Stimulated activated naive B cell treated with anti-CD40 and anti-IgM and Interleukin-4, amounts not matched to agents 10 μg/mL and 1 μg/mL and 100 μg/mL, for 72 hours (primary cell): ENCODE measurements around the gene TMEM121.

ENCODE experiments used
- ATAC-seq, 2 donors: fragments of 150-1000 bp; cut with Tn5 transposase; replicated peaks; 2 replicates each; pipeline ENCODE4 v1.10.0; 2021; ENCODE audit warnings: moderate library complexity in 1 of 2
- DNase-seq: peaks from one replicate; pipeline ENCODE4 v3.0.0; 2021
- H3K27ac Mint-ChIP-seq: one replicate; pipeline ENCODE4 v1.8.0; 2022; ENCODE audit warnings: mild to moderate bottlenecking, mixed read lengths
- H3K27me3 Mint-ChIP-seq, 2 donors: one replicate each; pipeline ENCODE4 v1.8.0; 2022; ENCODE audit warnings: mixed read lengths in 2 of 2
- H3K36me3 Mint-ChIP-seq, 2 donors: one replicate each; pipeline ENCODE4 v1.8.0; 2022; ENCODE audit warnings: mixed read lengths in 2 of 2, mild to moderate bottlenecking in 1 of 2
- H3K4me1 Mint-ChIP-seq, 2 donors: one replicate each; pipeline ENCODE4 v1.8.0; 2022; ENCODE audit warnings: mixed read lengths in 2 of 2, mild to moderate bottlenecking in 1 of 2
- H3K4me3 Mint-ChIP-seq, 2 donors: one replicate each; pipeline ENCODE4 v1.8.0; 2022; ENCODE audit warnings: mild to moderate bottlenecking in 2 of 2, mixed read lengths in 2 of 2, moderate library complexity in 1 of 2
- H3K9me3 Mint-ChIP-seq, 2 donors: one replicate each; pipeline ENCODE4 v1.8.0; 2022; ENCODE audit warnings: mixed read lengths in 2 of 2, mild to moderate bottlenecking in 1 of 2

TMEM121 gene

DNA sequence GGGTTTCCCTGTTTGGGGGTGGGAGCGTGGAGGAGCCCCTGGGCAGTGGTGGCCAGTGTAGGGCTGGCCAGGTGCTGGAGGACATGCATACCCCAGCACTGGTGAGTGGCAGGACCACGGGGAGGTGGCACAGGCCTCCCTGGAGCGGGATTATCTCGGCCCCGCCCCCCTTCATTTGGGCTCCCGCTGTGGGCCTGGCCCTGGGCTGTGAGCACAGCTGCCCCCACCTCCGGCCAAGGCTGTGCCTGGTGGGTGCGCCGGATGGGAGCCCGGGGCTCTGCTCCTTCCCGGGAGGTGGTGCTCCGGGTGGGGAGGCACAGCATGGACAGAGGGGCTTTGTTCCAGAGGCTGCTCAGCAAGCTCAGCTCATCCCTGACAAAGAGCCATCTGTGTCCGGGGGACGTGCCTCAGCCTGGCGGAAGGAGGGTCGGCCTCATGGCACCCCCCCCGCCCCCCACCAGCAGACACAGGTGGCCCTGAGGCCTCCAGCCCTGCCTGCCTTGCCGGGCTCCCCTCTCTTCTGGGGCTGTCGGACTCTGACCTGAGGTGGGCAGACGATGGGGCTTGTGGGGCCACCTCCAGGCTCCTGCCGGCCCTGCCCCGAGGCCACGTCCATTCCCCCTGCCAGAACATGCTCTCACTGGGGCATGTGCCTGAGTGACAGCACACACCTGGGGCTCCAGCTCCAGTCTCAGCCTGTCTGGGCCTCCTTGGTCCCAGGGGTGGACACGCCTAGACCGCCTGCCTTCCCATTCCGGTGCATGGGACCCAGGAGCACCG is 26.9 kb upstream of the TMEM121 start:
- no peak for DNase-seq
- Mint-ChIP-seq H3K4me1 (peaks cover 5 to 6% of the 10 kb centered on the region in 2 donors), H3K27me3 (peaks cover 8 to 11% of the 10 kb centered on the region in 2 donors), H3K27ac (peak overlapping the region; percentile 47), H3K4me3 (no peak overlapping the region), H3K36me3 (peaks cover 13 to 16% of the 10 kb centered on the region in 2 donors), H3K9me3 (no peaks in the 10 kb centered on the region)
- no peak for ATAC-seq

DNA sequence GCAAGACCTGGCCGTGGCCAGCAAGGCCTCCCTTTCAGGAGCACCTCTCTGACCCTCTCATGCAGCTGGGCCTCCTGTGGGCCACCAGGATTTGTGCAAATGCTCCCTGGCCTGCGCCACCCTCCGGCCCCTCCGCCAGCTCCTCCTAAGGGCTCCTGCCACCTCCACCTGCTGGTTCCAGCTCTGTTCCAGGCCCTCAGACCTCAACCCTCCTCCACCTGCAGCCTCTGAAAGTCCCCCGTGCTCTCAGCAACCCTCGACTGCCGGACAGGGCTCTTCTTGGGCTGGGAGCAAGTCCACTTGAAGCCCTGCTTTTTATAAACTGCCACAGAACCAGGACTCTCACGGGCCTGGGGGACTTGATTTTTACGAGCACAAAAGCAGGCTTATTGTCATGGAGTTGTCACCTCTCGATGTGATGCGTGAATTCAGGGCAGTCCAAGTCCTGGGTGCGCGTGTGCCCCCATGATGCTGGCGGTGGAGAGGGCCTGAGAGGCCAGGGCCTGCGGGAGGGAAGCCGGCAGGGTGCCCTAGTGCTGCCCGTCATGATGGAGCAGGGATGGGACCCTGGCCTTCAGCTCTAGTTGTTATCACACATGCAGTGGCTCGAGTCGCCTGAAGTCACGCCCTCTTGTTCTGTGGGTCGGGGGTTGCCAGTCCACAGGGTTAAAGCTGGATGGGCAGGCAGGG is 26.2 kb upstream of the TMEM121 start:
- ATAC-seq (no peak), DNase-seq (no peak)
- Mint-ChIP-seq H3K36me3 (peaks cover 13 to 16% of the 10 kb centered on the region in 2 donors), H3K4me1 (peaks cover 5 to 6% of the 10 kb centered on the region in 2 donors), H3K27me3 (peaks cover 8 to 11% of the 10 kb centered on the region in 2 donors), H3K4me3 (no peak overlapping the region), H3K27ac (peak overlapping the region; percentile 65), H3K9me3 (no peaks in the 10 kb centered on the region)

DNA sequence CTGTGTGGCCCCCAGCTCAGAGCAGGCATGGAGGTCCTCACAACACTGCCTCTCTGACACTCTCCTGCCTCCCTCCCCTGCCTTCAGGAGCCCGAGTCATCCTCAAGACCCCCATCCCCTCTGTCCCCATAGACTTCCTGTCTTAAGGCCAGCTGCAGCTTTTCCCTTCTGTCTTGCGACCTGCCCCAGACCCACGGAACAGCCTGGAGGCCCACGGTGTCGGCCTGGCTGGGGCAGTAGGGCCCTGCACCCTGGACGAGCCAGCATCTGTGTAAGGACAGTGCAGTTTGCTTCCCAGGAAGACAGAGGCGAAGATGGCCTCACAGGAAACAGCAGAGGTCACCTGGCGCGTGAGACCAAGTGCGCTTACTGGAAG is 25.7 kb upstream of the TMEM121 start:
- Mint-ChIP-seq H3K27me3 (peaks cover 8 to 11% of the 10 kb centered on the region in 2 donors), H3K9me3 (no peaks in the 10 kb centered on the region), H3K36me3 (peaks cover 13 to 16% of the 10 kb centered on the region in 2 donors), H3K4me1 (peaks cover 5 to 6% of the 10 kb centered on the region in 2 donors), H3K27ac (peak overlapping the region; percentile 65), H3K4me3 (no peak overlapping the region)
- DNase-seq (no peak), ATAC-seq (no peak)

DNA sequence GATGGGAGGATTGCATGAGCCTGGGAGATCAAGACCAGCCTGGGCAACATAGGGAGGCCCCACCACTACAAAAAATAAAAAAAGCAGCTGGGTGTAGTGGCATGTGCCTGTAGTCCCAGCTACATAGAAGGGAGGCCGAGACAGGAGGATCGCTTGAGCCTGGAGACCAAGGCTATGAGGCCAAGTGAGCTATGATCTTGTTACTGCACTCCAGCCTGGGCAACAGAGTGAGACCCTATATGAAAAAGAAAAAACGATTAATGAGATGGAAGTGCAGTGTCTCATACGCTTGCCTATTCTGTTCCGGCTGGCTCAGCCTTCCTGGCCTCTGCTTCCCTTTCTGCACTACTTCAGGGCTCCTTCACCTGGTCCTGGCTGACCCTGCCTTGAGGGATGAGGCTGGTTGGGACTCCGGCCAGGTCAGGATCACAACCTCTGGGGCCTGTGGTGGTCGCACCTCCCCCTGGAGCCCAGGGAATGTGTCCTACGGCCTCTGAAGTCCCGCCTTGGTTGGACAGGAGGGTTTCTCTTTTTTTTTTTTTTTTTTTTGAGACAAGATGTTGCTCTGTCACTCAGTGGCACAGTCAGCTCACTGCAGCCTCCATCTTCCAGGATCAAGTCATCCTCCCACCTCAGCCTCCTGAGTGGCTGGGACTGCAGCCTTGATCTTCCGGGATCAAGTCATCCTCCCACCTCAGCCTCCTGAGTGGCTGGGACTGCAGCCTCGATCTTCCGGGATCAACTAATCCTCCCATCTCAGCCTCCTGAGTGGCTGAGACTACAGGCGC is 24.7 kb upstream of the TMEM121 start:
- no peaks in the 10 kb centered on the region for H3K9me3 Mint-ChIP-seq
- peaks cover 13 to 16% of the 10 kb centered on the region in 2 donors for H3K36me3 Mint-ChIP-seq
- H3K4me3 Mint-ChIP-seq: no peak overlapping the region
- no peak overlapping the region for H3K27ac Mint-ChIP-seq
- no peak for ATAC-seq
- DNase-seq: no peak
- peaks cover 8 to 11% of the 10 kb centered on the region in 2 donors for H3K27me3 Mint-ChIP-seq
- H3K4me1 Mint-ChIP-seq: peaks cover 5 to 6% of the 10 kb centered on the region in 2 donors

DNA sequence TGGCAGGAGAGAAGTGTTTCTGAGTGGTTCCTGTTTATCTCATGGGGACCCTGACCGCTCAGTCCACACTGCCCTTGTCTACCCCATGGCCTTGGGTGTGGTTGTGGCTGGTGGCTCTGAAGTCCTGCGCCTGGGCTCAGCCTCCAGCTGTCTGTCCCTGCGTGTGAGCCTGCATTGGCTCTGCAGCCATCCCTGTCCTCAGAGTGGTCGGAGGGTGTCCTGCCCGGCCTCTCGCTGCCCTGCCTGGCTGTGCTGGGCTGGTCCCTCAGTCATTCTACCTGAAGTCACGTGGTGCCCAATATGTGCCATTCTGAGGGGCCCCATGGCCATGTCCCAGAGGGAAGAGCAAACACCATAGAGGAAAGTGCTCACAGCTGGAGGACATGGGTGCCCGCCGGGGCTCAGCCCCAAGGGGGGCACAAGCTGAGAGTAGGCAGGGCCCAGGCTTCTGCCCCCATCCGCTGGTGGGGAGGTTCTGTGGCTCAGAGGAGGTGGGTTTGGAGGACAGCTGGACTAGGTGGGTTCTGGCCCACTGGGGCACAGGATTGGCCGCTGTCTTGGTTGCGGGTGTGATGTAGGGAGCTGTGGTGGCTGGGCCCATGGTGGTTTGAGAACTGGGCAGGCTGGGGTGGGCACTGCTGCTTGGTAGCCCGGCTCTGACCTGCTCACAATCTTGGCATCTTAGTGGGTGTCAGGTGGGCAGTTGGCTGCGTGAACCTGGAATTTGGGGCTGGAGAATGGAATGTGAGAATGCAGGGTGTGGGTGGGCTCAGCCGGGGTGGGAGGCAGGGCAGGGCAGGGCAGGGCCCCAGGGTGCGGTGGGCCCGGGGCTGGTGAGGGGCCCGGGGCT is 23.7 kb upstream of the TMEM121 start:
- H3K36me3 Mint-ChIP-seq: peaks cover 10 to 16% of the 10 kb centered on the region in 2 donors
- no peak for ATAC-seq
- H3K4me1 Mint-ChIP-seq: peaks cover 5 to 6% of the 10 kb centered on the region in 2 donors
- no peak overlapping the region for H3K4me3 Mint-ChIP-seq
- DNase-seq: no peak
- no peaks in the 10 kb centered on the region for H3K9me3 Mint-ChIP-seq
- peak overlapping the region; percentile 10 for H3K27ac Mint-ChIP-seq
- H3K27me3 Mint-ChIP-seq: peaks cover 9 to 18% of the 10 kb centered on the region in 2 donors

DNA sequence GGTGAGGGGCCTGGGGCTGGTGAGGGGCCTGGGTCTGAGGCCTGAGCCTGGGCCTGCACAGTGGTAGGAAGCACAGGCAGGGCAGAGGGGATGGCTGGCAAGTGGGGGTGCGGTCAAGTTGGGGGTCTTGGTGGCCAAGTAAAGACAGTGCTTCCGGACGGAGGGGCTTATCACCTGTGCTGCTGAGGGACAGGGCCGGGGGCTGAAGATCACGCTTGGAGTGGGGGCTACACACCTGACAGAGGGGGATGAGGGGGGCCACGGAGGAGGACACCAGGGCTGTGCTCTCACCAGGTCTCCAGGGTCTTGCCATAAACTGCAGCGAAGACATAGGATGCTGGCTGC is 23.1 kb upstream of the TMEM121 start:
- Mint-ChIP-seq H3K4me1 (peaks cover 5 to 6% of the 10 kb centered on the region in 2 donors), H3K4me3 (no peak overlapping the region), H3K36me3 (peaks cover 5 to 15% of the 10 kb centered on the region in 2 donors), H3K9me3 (no peaks in the 10 kb centered on the region), H3K27ac (peak overlapping the region; percentile 26), H3K27me3 (peaks cover 14 to 22% of the 10 kb centered on the region in 2 donors)
- DNase-seq: no peak
- no peak for ATAC-seq

DNA sequence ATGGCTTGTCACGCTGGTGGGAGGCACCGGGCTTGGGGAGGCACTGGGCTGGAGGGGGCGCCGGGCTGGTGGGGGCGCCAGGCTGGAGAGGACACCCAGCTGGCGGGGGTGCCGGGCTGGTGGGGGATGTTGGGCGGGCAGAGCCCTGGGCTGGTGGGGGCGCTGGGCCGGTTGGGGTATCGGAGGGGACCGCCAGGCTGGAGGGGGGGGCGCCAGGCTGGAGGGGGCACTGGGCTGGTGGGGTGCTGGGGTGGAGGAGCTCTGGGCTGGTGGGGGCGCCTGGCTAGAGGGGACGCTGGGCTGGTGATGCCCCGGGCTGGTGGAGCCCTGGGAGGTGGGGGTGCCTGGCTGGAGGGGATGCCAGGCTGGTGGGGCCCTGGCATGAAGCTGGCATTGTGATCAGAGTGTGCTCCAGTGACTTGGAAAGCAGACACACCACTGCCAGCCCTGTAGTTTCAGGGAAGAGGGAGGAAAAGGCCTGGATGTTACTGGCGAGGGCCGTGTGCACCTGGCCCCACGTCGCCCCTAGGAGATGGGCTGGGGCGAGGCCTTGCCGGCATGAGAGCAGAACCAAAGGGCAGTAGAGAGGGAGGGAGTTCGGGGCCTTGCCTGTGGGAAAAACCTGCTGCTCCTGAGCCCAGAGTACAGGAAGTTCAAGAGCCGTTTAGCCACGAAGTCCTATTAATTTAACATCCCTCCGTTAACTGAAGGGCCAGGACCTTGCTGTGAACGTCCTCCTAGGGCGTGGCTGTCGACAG is 22.3 kb upstream of the TMEM121 start:
- Mint-ChIP-seq H3K4me1 (peaks cover 5 to 6% of the 10 kb centered on the region in 2 donors), H3K9me3 (no peaks in the 10 kb centered on the region), H3K4me3 (no peak overlapping the region), H3K27me3 (peaks cover 21 to 27% of the 10 kb centered on the region in 2 donors), H3K27ac (no peak overlapping the region), H3K36me3 (peaks cover 0 to 8% of the 10 kb centered on the region in 2 donors)
- DNase-seq (no peak), ATAC-seq (no peak)

DNA sequence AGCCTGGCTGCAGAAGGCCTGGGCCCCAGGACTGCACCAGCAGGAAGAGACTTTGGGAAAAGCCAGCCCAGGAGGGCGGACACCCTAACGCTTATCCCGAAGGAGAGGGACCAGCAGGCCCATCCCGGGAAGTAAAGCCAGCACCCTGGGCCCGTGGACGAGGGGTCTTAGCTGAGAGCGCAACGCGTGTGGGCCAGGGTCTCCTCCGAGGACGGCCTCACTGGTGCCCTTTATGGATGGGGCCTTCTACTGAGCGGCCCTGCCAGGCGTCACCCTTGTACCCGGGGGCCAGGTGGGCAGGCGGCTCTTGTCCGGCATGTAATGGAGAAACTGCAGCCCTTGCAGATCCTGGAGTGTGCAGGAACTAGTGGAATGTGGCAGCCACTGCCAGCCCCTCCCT is 21.3 kb upstream of the TMEM121 start:
- Mint-ChIP-seq H3K4me1 (peaks cover 5 to 6% of the 10 kb centered on the region in 2 donors), H3K27me3 (peaks cover 21 to 27% of the 10 kb centered on the region in 2 donors), H3K27ac (no peak overlapping the region), H3K9me3 (no peaks in the 10 kb centered on the region), H3K36me3 (peaks cover 0 to 7% of the 10 kb centered on the region in 2 donors), H3K4me3 (no peak overlapping the region)
- no peak for DNase-seq
- ATAC-seq: no peak

DNA sequence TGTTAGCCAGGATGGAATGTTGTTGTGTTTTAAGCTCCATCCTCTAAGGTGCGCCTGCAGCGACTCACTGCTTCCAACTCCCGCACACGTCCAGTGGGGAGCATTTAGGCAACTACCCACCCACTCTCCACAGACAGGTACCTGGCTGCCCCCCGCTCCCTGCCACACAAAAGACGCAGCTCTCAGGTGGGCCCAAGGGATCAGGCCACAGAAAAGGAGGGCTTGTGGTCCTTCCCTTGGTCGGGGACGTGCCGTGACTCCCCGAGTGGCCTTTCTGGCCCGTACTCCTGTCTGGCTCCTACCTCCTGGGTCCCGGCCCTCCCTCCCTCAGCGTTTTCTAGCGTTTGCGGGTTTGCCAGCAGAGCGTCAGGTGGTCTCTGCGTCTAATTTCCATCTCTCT is 19.1 kb upstream of the TMEM121 start:
- Mint-ChIP-seq H3K27me3 (peaks cover 31 to 33% of the 10 kb centered on the region in 2 donors), H3K4me1 (peaks cover 7 to 11% of the 10 kb centered on the region in 2 donors), H3K36me3 (no peaks in the 10 kb centered on the region), H3K4me3 (no peak overlapping the region), H3K27ac (no peak overlapping the region), H3K9me3 (no peaks in the 10 kb centered on the region)
- ATAC-seq (no peak), DNase-seq (no peak)

DNA sequence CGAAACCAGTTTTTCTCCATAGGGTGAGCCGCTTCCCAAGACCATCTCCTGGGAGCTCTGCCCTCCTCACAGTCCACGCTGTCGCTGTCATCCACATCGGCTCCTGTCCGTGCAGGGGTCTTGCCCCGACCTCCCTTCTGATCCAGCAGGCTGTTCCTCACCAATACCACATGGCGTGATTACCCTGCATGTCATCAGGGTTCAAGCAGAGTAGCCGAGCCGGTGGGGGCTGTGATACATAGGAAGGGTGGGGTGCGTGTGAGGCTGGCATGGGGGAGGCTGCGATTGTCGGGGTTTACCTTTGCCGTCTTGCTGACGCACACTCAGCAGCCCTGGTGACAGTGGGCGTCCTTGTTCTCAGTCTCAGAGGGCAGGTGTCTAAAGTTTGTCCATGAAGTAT is 18.3 kb upstream of the TMEM121 start:
- no peak for DNase-seq
- Mint-ChIP-seq H3K9me3 (no peaks in the 10 kb centered on the region), H3K4me3 (no peak overlapping the region), H3K36me3 (no peaks in the 10 kb centered on the region), H3K4me1 (peaks cover 6 to 8% of the 10 kb centered on the region in 2 donors), H3K27me3 (peaks cover 25 to 33% of the 10 kb centered on the region in 2 donors), H3K27ac (no peak overlapping the region)
- no peak for ATAC-seq

DNA sequence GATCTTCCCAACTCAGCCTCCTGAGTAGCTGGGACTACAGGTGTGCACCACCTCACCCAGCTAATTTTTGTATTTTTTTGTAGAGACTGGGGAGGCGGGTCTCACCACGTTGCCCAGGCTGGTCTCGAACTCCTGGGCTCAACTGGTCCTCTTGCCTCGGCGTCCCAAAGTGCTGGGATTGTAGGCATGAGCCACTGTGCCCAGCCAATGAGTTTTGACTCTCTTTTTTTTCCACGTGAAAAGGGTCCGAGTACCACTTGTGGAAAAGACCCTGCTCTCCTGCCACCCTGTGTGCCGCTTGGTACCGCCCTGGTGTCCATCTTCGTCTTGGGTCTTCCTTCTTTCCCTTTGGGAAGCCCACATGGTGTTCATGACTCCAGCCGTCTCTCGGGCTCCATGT is 17.8 kb upstream of the TMEM121 start:
- peaks cover 22 to 37% of the 10 kb centered on the region in 2 donors for H3K27me3 Mint-ChIP-seq
- no peak overlapping the region for H3K27ac Mint-ChIP-seq
- peaks cover 6 to 8% of the 10 kb centered on the region in 2 donors for H3K4me1 Mint-ChIP-seq
- ATAC-seq (no peak), DNase-seq (no peak)
- no peaks in the 10 kb centered on the region for H3K36me3 Mint-ChIP-seq
- H3K9me3 Mint-ChIP-seq: no peaks in the 10 kb centered on the region
- no peak overlapping the region for H3K4me3 Mint-ChIP-seq

DNA sequence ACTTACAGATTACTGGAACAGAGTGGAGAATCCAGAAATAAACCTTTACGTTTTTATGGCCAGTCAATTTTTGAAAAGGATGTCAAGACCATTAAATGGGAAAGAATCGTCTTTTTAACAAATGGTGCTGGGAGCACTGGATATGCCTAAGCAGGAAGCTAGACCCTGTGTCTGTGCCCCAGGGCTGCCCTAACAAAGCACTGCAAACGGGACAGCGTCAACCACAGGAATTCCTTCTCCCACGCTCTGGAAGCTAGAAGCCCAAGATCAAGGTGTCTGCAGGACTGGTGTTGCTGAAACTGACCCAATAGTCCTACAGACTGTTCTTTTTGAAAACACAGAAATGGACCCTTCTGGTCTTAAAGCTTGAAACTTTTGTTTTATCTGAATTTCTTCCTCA is 9.3 kb upstream of the TMEM121 start:
- DNase-seq (no peak), ATAC-seq (no peak)
- Mint-ChIP-seq H3K9me3 (peaks cover 2 to 3% of the 10 kb centered on the region in 2 donors), H3K4me1 (peaks cover 0 to 3% of the 10 kb centered on the region in 2 donors), H3K4me3 (no peak overlapping the region), H3K36me3 (peaks cover 0 to 4% of the 10 kb centered on the region in 2 donors), H3K27ac (no peak overlapping the region), H3K27me3 (peaks cover 31 to 60% of the 10 kb centered on the region in 2 donors)
